Gastrocnemius medialis (tissue), 4 donors: ENCODE measurements around the gene TOR3A. TPM values are rescaled to one million over a fixed set of nuclear protein-coding genes. Genes with fewer than 3 reads are reported as not detected.

Experiments
- ATAC-seq, 2 donors: fragments of 150-250 bp; one replicate each; pipeline ENCODE4 v1.9.1; 2016
- DNase-seq, 2 donors: peaks; one replicate each; pipeline ENCODE4 v3.0.0-alpha.2; 2019
- H3K27ac ChIP-seq, 4 donors: fragments of 200-600 bp; sonication (generic); 1 replicate in 1 of 4; 2 replicates in 3 of 4; pipeline ENCODE4 v1.5.1; 2016 to 2018; ENCODE audit warnings: mild to moderate bottlenecking in 2 of 4, moderate library complexity in 1 of 4
- H3K27me3 ChIP-seq, 3 donors: fragments of 200-600 bp; sonication (generic) in 2 of 3; 1 replicate in 1 of 3; 2 replicates in 2 of 3; pipeline versions ENCODE4 v1.5.1 to v1.6.0; 2016 to 2019; ENCODE audit warnings: mild to moderate bottlenecking in 1 of 3, moderate library complexity in 1 of 3
- H3K36me3 ChIP-seq, 2 donors: fragments of 200-600 bp; sonication (generic) in 1 of 2; one replicate each; pipeline ENCODE4 v1.5.1; 2017 to 2018
- H3K4me1 ChIP-seq, 2 donors: fragments of 200-600 bp; sonication (generic) in 1 of 2; one replicate each; pipeline ENCODE4 v1.5.1; 2016 to 2017; ENCODE audit warnings: mild to moderate bottlenecking in 2 of 2
- H3K4me3 ChIP-seq, 4 donors: fragments of 200-600 bp; sonication (generic) in 3 of 4; 1 replicate in 1 of 4; 2 replicates in 3 of 4; pipeline ENCODE4 v1.5.1; 2016 to 2019; ENCODE audit warnings: mild to moderate bottlenecking in 2 of 4
- H3K9me3 ChIP-seq, 3 donors: fragments of 200-600 bp; sonication (generic) in 2 of 3; 1 replicate in 1 of 3; 2 replicates in 2 of 3; pipeline ENCODE4 v1.5.1; 2016 to 2019
- POLR2A ChIP-seq, 2 donors: fragments of 450-650 bp; IDR thresholded peaks; one replicate each; pipeline ENCODE4 v1.6.1; 2017; ENCODE audit warnings: antibody characterized with exemption in 2 of 2, mild to moderate bottlenecking in 2 of 2, moderate library complexity in 2 of 2
- in situ Hi-C, 4 donors: fragments of 200-750 bp; cut with MboI; loops; one replicate each; pipeline versions ENCODE4 v1.15.0 to v1.8.0; 2017; ENCODE audit warnings: low sequenced_read_pairs in 4 of 4
- intact Hi-C: fragments of 100-400 bp; cut with DNase I; formaldehyde crosslinking; loops from one replicate; pipeline ENCODE4 v1.15.1; 2023; ENCODE audit warnings: low total_unique reads
- total RNA-seq, 4 donors: library from RNA; depleted of rRNA; stranded (reverse); fragments of >200 nt; gene quantifications; one replicate each; pipeline versions ENCODE4 v1.1.0 to v1.2.3, GENCODE V29; 2016
- TF ChIP-seq, protein P1 (sequence below), 5 experiments: fragments of 450-650 bp in 3 of 5; fragments of 200-600 bp in 2 of 5; sonication (generic) in 2 of 5; IDR thresholded peaks in 4 of 5; conservative IDR thresholded peaks in 1 of 5; 1 replicate in 4 of 5; 2 replicates in 1 of 5; pipeline ENCODE4 v1.5.1; 2016 to 2019; ENCODE audit warnings: antibody characterized with exemption in 5 of 5, mild to moderate bottlenecking in 3 of 5, moderate library complexity in 3 of 5

TOR3A gene
- total RNA-seq, 4 donors from 2014 or later = 19.2 to 78.6 (median 29.0) TPM

DNA sequence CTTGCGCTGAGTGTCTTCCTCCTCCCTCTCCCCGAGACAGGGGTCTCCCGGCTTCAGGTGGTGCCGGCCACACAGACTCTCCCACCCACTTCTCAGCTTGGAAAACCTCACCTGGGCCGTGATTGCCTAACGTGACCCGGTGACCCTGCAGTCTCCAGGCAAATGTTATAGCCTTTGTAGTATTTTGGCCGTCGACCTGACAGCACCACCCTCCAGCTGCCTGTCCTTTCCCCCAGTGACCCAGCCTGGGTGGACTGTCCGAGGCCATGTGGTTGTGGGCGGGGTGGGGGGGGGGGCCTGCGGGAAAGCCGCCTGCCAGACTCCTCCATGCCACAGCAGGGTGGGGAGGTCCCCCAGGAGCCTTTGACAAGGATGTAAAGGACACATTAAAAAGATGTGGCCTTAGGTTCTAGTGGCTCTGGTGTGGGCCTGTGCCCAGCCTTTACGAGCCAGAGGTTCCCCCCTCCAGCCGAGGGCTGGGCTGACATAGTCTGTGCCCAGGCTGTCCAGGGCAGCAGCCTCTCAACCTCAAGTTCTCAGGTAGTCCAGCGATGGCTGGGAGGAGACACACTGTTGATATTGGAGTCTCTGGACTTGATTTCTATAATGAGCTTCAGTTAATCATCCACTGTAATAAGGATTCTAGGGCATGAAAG lies 8.1 kb downstream of the TOR3A start:
- in situ Hi-C loops = loop anchor here in 1 of 4 donors (25.0 kb wide), 1 partner anchor 722 kb away; no protein-coding TSS in a partner anchor
- H3K27me3 ChIP-seq = no peaks in the 10 kb centered on the region
- ATAC-seq (peak; percentile 7 to 9), DNase-seq (no peak)
- peak overlapping the region; percentile 81 to 83 (median 82) for H3K27ac ChIP-seq
- TF ChIP-seq, protein P1, sequence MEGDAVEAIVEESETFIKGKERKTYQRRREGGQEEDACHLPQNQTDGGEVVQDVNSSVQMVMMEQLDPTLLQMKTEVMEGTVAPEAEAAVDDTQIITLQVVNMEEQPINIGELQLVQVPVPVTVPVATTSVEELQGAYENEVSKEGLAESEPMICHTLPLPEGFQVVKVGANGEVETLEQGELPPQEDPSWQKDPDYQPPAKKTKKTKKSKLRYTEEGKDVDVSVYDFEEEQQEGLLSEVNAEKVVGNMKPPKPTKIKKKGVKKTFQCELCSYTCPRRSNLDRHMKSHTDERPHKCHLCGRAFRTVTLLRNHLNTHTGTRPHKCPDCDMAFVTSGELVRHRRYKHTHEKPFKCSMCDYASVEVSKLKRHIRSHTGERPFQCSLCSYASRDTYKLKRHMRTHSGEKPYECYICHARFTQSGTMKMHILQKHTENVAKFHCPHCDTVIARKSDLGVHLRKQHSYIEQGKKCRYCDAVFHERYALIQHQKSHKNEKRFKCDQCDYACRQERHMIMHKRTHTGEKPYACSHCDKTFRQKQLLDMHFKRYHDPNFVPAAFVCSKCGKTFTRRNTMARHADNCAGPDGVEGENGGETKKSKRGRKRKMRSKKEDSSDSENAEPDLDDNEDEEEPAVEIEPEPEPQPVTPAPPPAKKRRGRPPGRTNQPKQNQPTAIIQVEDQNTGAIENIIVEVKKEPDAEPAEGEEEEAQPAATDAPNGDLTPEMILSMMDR (IDR thresholded peaks at IDR 0.05 in 4 of 5, conservative IDR thresholded peaks at IDR 0.05 in 1 of 5) = no peak
- TF ChIP-seq POLR2A (IDR thresholded peaks at IDR 0.05) = no peak
- peaks cover 25 to 32% of the 10 kb centered on the region in 2 donors for H3K4me1 ChIP-seq
- intact Hi-C loops = loop anchor here (10.0 kb wide), 1 partner anchor 555 kb away; no protein-coding TSS in a partner anchor
- no peaks in the 10 kb centered on the region for H3K9me3 ChIP-seq
- H3K36me3 ChIP-seq = peaks cover 0 to 52% of the 10 kb centered on the region in 2 donors
- H3K4me3 ChIP-seq = no peak overlapping the region

DNA sequence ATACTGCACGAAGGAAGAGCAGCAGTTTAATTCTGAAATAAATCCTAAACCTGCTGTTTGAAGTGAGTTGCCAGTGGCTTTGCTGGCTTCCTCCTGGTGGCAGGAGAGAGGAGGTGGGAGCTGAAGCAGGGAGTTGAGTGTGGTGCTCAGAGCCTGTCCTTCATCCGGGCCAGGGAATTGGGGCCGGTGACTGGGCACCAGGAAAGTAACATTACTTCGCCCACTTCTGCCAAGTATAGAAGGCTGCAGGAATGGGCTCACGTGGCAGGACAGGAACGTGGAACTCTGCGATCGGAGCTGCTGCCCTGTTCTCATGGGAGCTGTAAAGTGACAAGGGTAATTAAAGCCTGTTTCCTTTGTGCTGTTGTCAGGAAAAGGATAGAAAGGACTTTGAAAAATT lies 8.7 kb downstream of the TOR3A start:
- ATAC-seq (peak; percentile 31 to 45), DNase-seq (peak in 1 of 2 donors; percentile 60)
- TF ChIP-seq POLR2A (IDR thresholded peaks at IDR 0.05) = no peak
- TF ChIP-seq, protein P1 (IDR thresholded peaks at IDR 0.05 in 4 of 5, conservative IDR thresholded peaks at IDR 0.05 in 1 of 5) = peak in 3 of 5 experiments; percentile 12 to 41 (median 15)
- in situ Hi-C loops (loop anchor here in 1 of 4 donors (25.0 kb wide), 1 partner anchor 722 kb away; no protein-coding TSS in a partner anchor), intact Hi-C loops (no loop called here)
- peaks cover 25 to 32% of the 10 kb centered on the region in 2 donors for H3K4me1 ChIP-seq
- no peaks in the 10 kb centered on the region for H3K9me3 ChIP-seq
- peaks cover 0 to 55% of the 10 kb centered on the region in 2 donors for H3K36me3 ChIP-seq
- no peak overlapping the region for H3K4me3 ChIP-seq
- no peaks in the 10 kb centered on the region for H3K27me3 ChIP-seq
- peak overlapping the region; percentile 81 to 83 (median 82) for H3K27ac ChIP-seq

DNA sequence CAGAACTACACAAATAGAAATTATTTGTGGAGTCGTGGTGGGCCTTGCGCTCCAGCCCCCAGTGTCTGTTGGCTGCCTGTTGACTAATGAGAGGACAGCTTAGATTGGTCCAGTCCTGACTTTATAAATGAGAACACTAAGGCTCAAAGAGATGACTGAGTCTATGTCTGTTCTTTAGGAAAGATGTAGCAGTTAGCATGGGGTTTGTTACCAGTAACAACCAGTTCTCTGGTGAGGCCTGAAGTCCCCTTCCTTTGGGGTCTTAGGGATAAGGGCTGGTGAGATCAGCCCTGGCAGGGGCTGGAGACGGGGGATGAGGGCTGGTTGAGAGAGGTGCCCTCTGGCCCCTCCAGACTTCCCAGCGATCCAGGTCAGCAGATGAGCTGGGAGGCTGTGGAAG lies 9.1 kb downstream of the TOR3A start:
- in situ Hi-C loops (loop anchor here in 1 of 4 donors (25.0 kb wide), 1 partner anchor 721 kb away; no protein-coding TSS in a partner anchor), intact Hi-C loops (loop anchor here (1.0 kb wide), 1 partner anchor 10 kb away; no protein-coding TSS in a partner anchor)
- Histone ChIP-seq H3K4me1 (peaks cover 25 to 32% of the 10 kb centered on the region in 2 donors), H3K36me3 (peaks cover 0 to 54% of the 10 kb centered on the region in 2 donors), H3K27ac (peak overlapping the region; percentile 81 to 83 (median 82)), H3K9me3 (no peaks in the 10 kb centered on the region), H3K4me3 (no peak overlapping the region), H3K27me3 (no peaks in the 10 kb centered on the region)
- ATAC-seq (no peak), DNase-seq (no peak)
- TF ChIP-seq POLR2A (IDR thresholded peaks at IDR 0.05) = no peak
- TF ChIP-seq, protein P1 (IDR thresholded peaks at IDR 0.05 in 4 of 5, conservative IDR thresholded peaks at IDR 0.05 in 1 of 5) = no peak

DNA sequence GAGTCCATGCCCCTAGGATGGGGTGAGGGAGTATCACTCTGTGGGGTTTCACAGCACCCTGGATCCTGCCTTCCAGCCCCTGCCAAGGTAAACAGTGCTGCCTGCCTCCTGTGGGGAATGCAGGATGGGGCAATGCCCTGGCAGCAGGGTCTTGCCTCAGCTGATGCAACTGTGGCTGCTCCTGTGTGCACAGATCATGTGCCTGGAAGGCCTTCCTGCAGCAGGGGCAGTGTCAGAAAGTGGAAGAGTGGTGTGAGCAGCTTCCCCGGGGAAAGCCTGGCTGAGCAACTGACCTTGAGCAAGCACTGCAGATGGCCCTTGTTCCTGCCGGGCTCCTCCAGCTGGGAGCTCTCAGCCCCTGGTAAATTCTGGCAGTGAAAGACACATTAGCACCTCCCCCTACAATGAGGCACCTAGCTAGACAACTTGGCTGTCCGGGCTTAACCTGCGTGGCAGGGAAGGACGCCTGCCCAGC lies 9.9 kb downstream of the TOR3A start:
- H3K36me3 ChIP-seq = peaks cover 0 to 57% of the 10 kb centered on the region in 2 donors
- no peak for TF ChIP-seq POLR2A (IDR thresholded peaks at IDR 0.05)
- TF ChIP-seq, protein P1 (IDR thresholded peaks at IDR 0.05 in 4 of 5, conservative IDR thresholded peaks at IDR 0.05 in 1 of 5) = peak in 1 of 5 experiments; percentile 16
- DNase-seq = peak; percentile 73 to 92
- peaks cover 25 to 32% of the 10 kb centered on the region in 2 donors for H3K4me1 ChIP-seq
- in situ Hi-C loops = loop anchor here in 1 of 4 donors (25.0 kb wide), 1 partner anchor 721 kb away; no protein-coding TSS in a partner anchor
- peak; percentile 81 to 86 for ATAC-seq
- no peak overlapping the region for H3K4me3 ChIP-seq
- no peaks in the 10 kb centered on the region for H3K27me3 ChIP-seq
- intact Hi-C loops = loop anchor here (1.0 kb wide), 1 partner anchor 10 kb away; no protein-coding TSS in a partner anchor
- H3K9me3 ChIP-seq = no peaks in the 10 kb centered on the region
- H3K27ac ChIP-seq = peak overlapping the region; percentile 81 to 83 (median 82)
